ENCODE results near the gene MAN1A1.

The MAN1A1 gene

GRCh38 chr6:119210596-119210995 is 139.0 kb downstream of the MAN1A1 start:
- no peaks in the 10 kb centered on the region for H3K27me3 ChIP-seq (ENCODE audit: insufficient read depth, low read length, poor library complexity, severe bottlenecking)
- no peaks in the 10 kb centered on the region for H3K9me3 ChIP-seq (ENCODE audit: insufficient read depth, low read depth, low read length)
- no peak overlapping the region for H3K4me3 ChIP-seq (ENCODE audit: low read length, poor library complexity, severe bottlenecking)
- H3F3A ChIP-seq (ENCODE audit: low read depth) = no peaks in the 10 kb centered on the region
- no peaks in the 10 kb centered on the region for H4K20me1 ChIP-seq (ENCODE audit: insufficient read depth, low read length, poor library complexity, severe bottlenecking)
- peaks cover 43% of the 10 kb centered on the region for H3K4me1 ChIP-seq (ENCODE audit: insufficient read depth, low read length, poor library complexity, severe bottlenecking)
- TF ChIP-seq CTCF (conservative IDR thresholded peaks at IDR 0.05; ENCODE audit: low read length) = no peak
- TF ChIP-seq EZH2phosphoT487 (IDR thresholded peaks at IDR 0.05; ENCODE audit: borderline replicate concordance) = no peak
- no peak overlapping the region for H3K4me2 ChIP-seq (ENCODE audit: low read depth, low read length, poor library complexity, severe bottlenecking)
- H3K79me2 ChIP-seq (ENCODE audit: insufficient read depth, low read length) = no peaks in the 10 kb centered on the region
- no peaks in the 10 kb centered on the region for H3K9me2 ChIP-seq (replicated peaks; ENCODE audit: low read depth, low read length)
- no peak overlapping the region for H2AFZ ChIP-seq (ENCODE audit: low read length)
- H3K9ac ChIP-seq (ENCODE audit: low read depth, low read length, poor library complexity, severe bottlenecking) = no peak overlapping the region
- no peaks in the 10 kb centered on the region for H3K36me3 ChIP-seq (ENCODE audit: insufficient read depth, low read length)

GRCh38 chr6:119209452-119210205 is 139.9 kb downstream of the MAN1A1 start:
- Histone ChIP-seq H3K9ac (ENCODE audit: low read depth, low read length, poor library complexity, severe bottlenecking) (no peak overlapping the region), H3F3A (ENCODE audit: low read depth) (no peaks in the 10 kb centered on the region), H3K27me3 (ENCODE audit: insufficient read depth, low read length, poor library complexity, severe bottlenecking) (no peaks in the 10 kb centered on the region), H2AFZ (ENCODE audit: low read length) (no peak overlapping the region), H3K4me2 (ENCODE audit: low read depth, low read length, poor library complexity, severe bottlenecking) (peak overlapping the region; percentile 8), H3K36me3 (ENCODE audit: insufficient read depth, low read length) (no peaks in the 10 kb centered on the region), H4K20me1 (ENCODE audit: insufficient read depth, low read length, poor library complexity, severe bottlenecking) (no peaks in the 10 kb centered on the region), H3K79me2 (ENCODE audit: insufficient read depth, low read length) (no peaks in the 10 kb centered on the region), H3K4me1 (ENCODE audit: insufficient read depth, low read length, poor library complexity, severe bottlenecking) (peaks cover 46% of the 10 kb centered on the region), H3K9me2 (replicated peaks; ENCODE audit: low read depth, low read length) (no peaks in the 10 kb centered on the region), H3K4me3 (ENCODE audit: low read length, poor library complexity, severe bottlenecking) (no peak overlapping the region), H3K9me3 (ENCODE audit: insufficient read depth, low read depth, low read length) (no peaks in the 10 kb centered on the region)
- TF ChIP-seq EZH2phosphoT487 (IDR thresholded peaks at IDR 0.05; ENCODE audit: borderline replicate concordance) (no peak), CTCF (conservative IDR thresholded peaks at IDR 0.05; ENCODE audit: low read length) (no peak)

- no peaks in the 10 kb centered on the region for H3K27me3 ChIP-seq (ENCODE audit: insufficient read depth, low read length, poor library complexity, severe bottlenecking)
- peaks cover 9% of the 10 kb centered on the region; the same call in 1 of the 2 replicates for H3K36me3 ChIP-seq (ENCODE audit: insufficient read depth, low read length)
- no peak overlapping the region for H2AFZ ChIP-seq (ENCODE audit: low read length)
- H4K20me1 ChIP-seq (ENCODE audit: insufficient read depth, low read length, poor library complexity, severe bottlenecking) = no peaks in the 10 kb centered on the region
- H3K9ac ChIP-seq (ENCODE audit: low read depth, low read length, poor library complexity, severe bottlenecking) = no peak overlapping the region
- no peaks in the 10 kb centered on the region for H3K79me2 ChIP-seq (ENCODE audit: insufficient read depth, low read length)
- no peaks in the 10 kb centered on the region for H3K9me3 ChIP-seq (ENCODE audit: insufficient read depth, low read depth, low read length)
- no peaks in the 10 kb centered on the region for H3K9me2 ChIP-seq (replicated peaks; ENCODE audit: low read depth, low read length)
- no peak overlapping the region for H3K4me2 ChIP-seq (ENCODE audit: low read depth, low read length, poor library complexity, severe bottlenecking)
- TF ChIP-seq CTCF (conservative IDR thresholded peaks at IDR 0.05; ENCODE audit: low read length) (no peak), EZH2phosphoT487 (IDR thresholded peaks at IDR 0.05; ENCODE audit: borderline replicate concordance) (no peak)
- H3F3A ChIP-seq (ENCODE audit: low read depth) = no peaks in the 10 kb centered on the region
- peaks cover 50% of the 10 kb centered on the region for H3K4me1 ChIP-seq (ENCODE audit: insufficient read depth, low read length, poor library complexity, severe bottlenecking)
- no peak overlapping the region for H3K4me3 ChIP-seq (ENCODE audit: low read length, poor library complexity, severe bottlenecking)
These were observed 141.4 kb downstream of the MAN1A1 start for GRCh38 chr6:119207971-119208725.

All from Loucy (cell line).